K562 (cell line): Measurements from ENCODE around the gene PHF19. TPM values are rescaled to one million over a fixed set of nuclear protein-coding genes. Genes with fewer than 3 reads are reported as not detected.
A peak's percentile ranks its signal among the peaks of the same experiment; 100 is the strongest.

Experiments used
- ASH1L ChIP-seq: fragments of 450-650 bp; IDR thresholded peaks from 2 replicates; pipeline ENCODE4 v1.6.1; 2018; ENCODE audit warnings: borderline replicate concordance, mild to moderate bottlenecking, low read depth; ENCODE audit not compliant: partially characterized antibody
- ESRRA ChIP-seq: fragments of 450-650 bp; IDR thresholded peaks from 2 replicates; pipeline ENCODE4 v1.6.1; 2014; ENCODE audit warnings: low read depth, mild to moderate bottlenecking, moderate library complexity, borderline replicate concordance
- ETV6 ChIP-seq, 3 experiments: fragments of 150-350 bp in 1 of 3; sonication (generic) in 1 of 3; formaldehyde crosslinking in 1 of 3; IDR thresholded peaks; 2 replicates each; pipeline versions ENCODE4 v1.6.1 to v1.8.0; 2014 to 2022; ENCODE audit warnings: borderline replicate concordance in 2 of 3, low read depth in 2 of 3, antibody characterized with exemption in 1 of 3, low read length in 1 of 3, mild to moderate bottlenecking in 1 of 3, missing genetic modification reagents in 1 of 3
- FOXK1 ChIP-seq: sonication (generic); formaldehyde crosslinking; IDR thresholded peaks from 2 replicates; pipeline ENCODE4 v1.8.0; 2022; ENCODE audit warnings: missing genetic modification reagents, mild to moderate bottlenecking, borderline replicate concordance
- GTF2B ChIP-seq: IDR thresholded peaks from 2 replicates; pipeline ENCODE4 v1.6.1; 2011; ENCODE audit not compliant: insufficient read length; ENCODE audit errors: extremely low read depth
- HDAC1 ChIP-seq, 2 experiments: fragments of 450-650 bp; IDR thresholded peaks; 2 replicates each; pipeline ENCODE4 v1.6.1; 2016 to 2017; ENCODE audit warnings: inconsistent platforms in 1 of 2, mild to moderate bottlenecking in 1 of 2, moderate library complexity in 1 of 2
- IRF9 ChIP-seq: fragments of 450-650 bp; IDR thresholded peaks from 2 replicates; pipeline ENCODE4 v1.6.1; 2016; ENCODE audit warnings: missing biosample characterization, missing genetic modification characterization
- JUND ChIP-seq, 2 experiments: IDR thresholded peaks; 2 replicates in 1 of 2; 3 replicates in 1 of 2; pipeline ENCODE4 v1.6.1; 2011; ENCODE audit warnings: borderline replicate concordance in 2 of 2, low read depth in 2 of 2, low read length in 2 of 2, improper control_type of control experiment in 1 of 2, missing biosample characterization in 1 of 2, missing genetic modification characterization in 1 of 2, missing genetic modification reagents in 1 of 2
- MIER1 ChIP-seq: fragments of 450-650 bp; IDR thresholded peaks from 2 replicates; pipeline ENCODE4 v1.6.1; 2016; ENCODE audit warnings: antibody characterized with exemption, mild to moderate bottlenecking, low read depth
- NFE2L1 ChIP-seq: fragments of 450-650 bp; IDR thresholded peaks from 2 replicates; pipeline ENCODE4 v1.6.1; 2016; ENCODE audit warnings: missing genetic modification characterization, low read depth, mild to moderate bottlenecking, missing compliant biosample characterization, moderate library complexity, borderline replicate concordance
- POU5F1 ChIP-seq: fragments of 150-350 bp; IDR thresholded peaks from 2 replicates; pipeline ENCODE4 v1.6.1; 2014; ENCODE audit warnings: borderline replicate concordance, low read length, low read depth, mild to moderate bottlenecking; ENCODE audit not compliant: partially characterized antibody
- SMAD4 ChIP-seq: fragments of 250-450 bp; sonication (Bioruptor Pico); conservative IDR thresholded peaks from 2 replicates; pipeline ENCODE4 v1.8.0; 2021; ENCODE audit warnings: inconsistent platforms, mild to moderate bottlenecking, moderate library complexity
- THRAP3 ChIP-seq: fragments of 450-650 bp; IDR thresholded peaks from 2 replicates; pipeline ENCODE4 v1.6.1; 2016; ENCODE audit warnings: mild to moderate bottlenecking, inconsistent platforms, borderline replicate concordance
- THRB ChIP-seq: fragments of 450-650 bp; formaldehyde crosslinking; conservative IDR thresholded peaks from 2 replicates; pipeline ENCODE4 v1.4.0; 2022; ENCODE audit warnings: mild to moderate bottlenecking, missing genetic modification characterization
- ZFPM2 ChIP-seq: fragments of 250-450 bp; sonication (Bioruptor Pico); IDR thresholded peaks from 2 replicates; pipeline ENCODE4 v1.5.1; 2022; ENCODE audit warnings: mild to moderate bottlenecking
- ZNF121 ChIP-seq: sonication (generic); formaldehyde crosslinking; conservative IDR thresholded peaks from 2 replicates; pipeline ENCODE4 v1.8.0; 2022; ENCODE audit warnings: missing genetic modification reagents
- ZNF134 ChIP-seq: fragments of 250-450 bp; sonication (Bioruptor Pico); conservative IDR thresholded peaks from 2 replicates; pipeline ENCODE4 v1.4.0; 2020
- ZNF644 ChIP-seq: fragments of 200-800 bp; sonication (Bioruptor generic); IDR thresholded peaks from 2 replicates; pipeline ENCODE4 v1.6.1; 2016; ENCODE audit warnings: low read depth, missing genetic modification characterization, missing compliant biosample characterization
- ZNF75A ChIP-seq: fragments of 450-650 bp; formaldehyde crosslinking; IDR thresholded peaks from 2 replicates; pipeline ENCODE4 v1.4.0; 2020; ENCODE audit warnings: mild to moderate bottlenecking
- ZZZ3 ChIP-seq: fragments of 450-650 bp; IDR thresholded peaks from 2 replicates; pipeline ENCODE4 v1.6.1; 2016; ENCODE audit warnings: antibody characterized with exemption, mild to moderate bottlenecking, moderate library complexity
- polyA plus RNA-seq, 8 experiments: library from polyadenylated mRNA; depleted of rRNA in 4 of 8; stranded (reverse) in 5 of 8; unstranded in 3 of 8; fragments of >200 nt; fragmentation: Nextera tagmentation in 2 of 8; fragmentation: Illumina TruSeq in 1 of 8; extraction: Ambion mirVana in 2 of 8; extraction: Trizol in 1 of 8; gene quantifications; 2 replicates each; pipeline versions ENCODE4 v1.2.1 to v1.2.3, GENCODE V29; 2011 to 2014; ENCODE audit warnings: inconsistent platforms in 1 of 8, missing spikeins in 1 of 8
- total RNA-seq, 7 experiments: library from RNA; depleted of rRNA in 6 of 7; stranded (reverse); fragments of >200 nt in 6 of 7; fragmentation: Illumina TruSeq in 2 of 7; extraction: Trizol in 2 of 7; gene quantifications; 2 replicates each; pipeline versions ENCODE4 v1.2.1 to v1.2.3, GENCODE V29; 2011 to 2021; ENCODE audit warnings: low replicate concordance in 1 of 7

PHF19 gene
- total and polyA plus RNA-seq, 9 of the 15 experiments (the other 6 are each of a cell fraction or from before 2014, with no cell fraction given): 95.8 to 403 (median 255) TPM

- TF ChIP-seq THRB (no peak), SMAD4 (CRISPR knock-in tag) (0 out of 2 replicates have a peak, but pooled peaks have one; percentile 15), THRAP3 (no peak), ZNF121 (CRISPR knock-in tag) (no peak), FOXK1 (no peak), ETV6 (IDR thresholded peaks at IDR 0.05; ENCODE audit: borderline replicate concordance in 1 of 2, low read depth in 2 of 2, low read length in 1 of 2) (no peak), ETV6 (CRISPR knock-in tag; IDR thresholded peaks at IDR 0.05; ENCODE audit: borderline replicate concordance) (no peak), ZNF644 (no peak), JUND (IDR thresholded peaks at IDR 0.05; ENCODE audit: borderline replicate concordance, low read depth, low read length) (0 out of 2 replicates have a peak, but pooled peaks have one; percentile 40), JUND (tag; IDR thresholded peaks at IDR 0.05; ENCODE audit: borderline replicate concordance, low read depth, low read length) (no peak), ZZZ3 (no peak), ZNF75A (CRISPR knock-in tag) (no peak), MIER1 (no peak), ZFPM2 (CRISPR knock-in tag) (no peak), ASH1L (no peak), ZNF134 (CRISPR knock-in tag) (no peak), IRF9 (peak; percentile 19; the same call in 1 of the 2 replicates), NFE2L1 (tag) (no peak), HDAC1 (IDR thresholded peaks at IDR 0.05) (no peak), GTF2B (no peak), ESRRA (peak; percentile 74), POU5F1 (no peak)
These were observed 43.1 kb upstream of the PHF19 start (continued) for GRCh38 chr9:120919843-120920805.
